GM12878 (cell line): ENCODE measurements around the gene MYO1E. TPM values are rescaled to one million over a fixed set of nuclear protein-coding genes. Genes with fewer than 3 reads are reported as not detected.

ENCODE experiments used
- ATAC-seq: fragments of 200-7000 bp; cut with Tn5 transposase; 3 replicates; pipeline ENCODE4 v1.9.1; 2020; ENCODE audit warnings: mild to moderate bottlenecking, moderate library complexity
- BruUV-seq: library from RNA; stranded (reverse); fragments of 400-500 nt; replicated peaks from 2 replicates; lab custom pipeline; 2021; lab: Mats Ljungman, UMichigan
- CTCF ChIA-PET: fragments of 300-600 bp; sonication (Branson Sonifier 250); formaldehyde crosslinking; extraction: SDS; loops from one replicate; lab custom pipeline; 2021; ENCODE audit warnings: inconsistent platforms; lab: Yijun Ruan, JAX
- POLR2A ChIA-PET: fragments of 350-600 bp; formaldehyde crosslinking; extraction: SDS; loops from one replicate; lab custom pipeline; 2021; ENCODE audit warnings: inconsistent platforms; lab: Charles Lee
- RAD21 ChIA-PET: fragments of 300-600 bp; sonication (Branson Sonifier 250); formaldehyde crosslinking; loops from one replicate; lab custom pipeline; 2023; ENCODE audit warnings: antibody characterized with exemption; ENCODE audit not compliant: unreplicated experiment; lab: Charles Lee
- SMC1A ChIA-PET: fragments of 300-600 bp; sonication (Branson Sonifier 250); formaldehyde crosslinking; loops from one replicate; lab custom pipeline; 2023; ENCODE audit not compliant: unreplicated experiment, uncharacterized antibody; lab: Charles Lee
- DNase-seq: peaks from one replicate; pipeline ENCODE4 v3.0.0-alpha.2; 2011; ENCODE audit warnings: low read depth, low spot score
- FAIRE-seq: peaks from 3 replicates; lab custom pipeline; 2011; peaks lifted over from hg19 to GRCh38; lab: Jason Lieb, UNC
- H2AFZ ChIP-seq: 2 replicates; pipeline ENCODE4 v1.6.0; 2011; ENCODE audit warnings: low read depth, low read length, control low read depth; ENCODE audit not compliant: control insufficient read depth
- H3K27ac ChIP-seq: 2 replicates; pipeline ENCODE4 v1.5.1; 2011; ENCODE audit warnings: control low read depth; ENCODE audit not compliant: control insufficient read depth, insufficient read depth
- H3K27me3 ChIP-seq, 2 experiments: replicated peaks in 1 of 2; 2 replicates each; pipeline versions ENCODE4 v1.6.0 to v1.6.1; 2011; ENCODE audit warnings: low read length in 1 of 2; ENCODE audit not compliant: control insufficient read depth in 2 of 2, insufficient read depth in 2 of 2
- H3K36me3 ChIP-seq, 2 experiments: 2 replicates each; pipeline ENCODE4 v1.5.1; 2011; ENCODE audit warnings: low read length in 1 of 2; ENCODE audit not compliant: control insufficient read depth in 2 of 2, insufficient read depth in 2 of 2
- H3K4me1 ChIP-seq: 2 replicates; pipeline ENCODE4 v1.6.1; 2011; ENCODE audit warnings: mild to moderate bottlenecking, low read length, moderate library complexity, mixed read lengths; ENCODE audit not compliant: control insufficient read depth, insufficient read depth
- H3K4me2 ChIP-seq: 2 replicates; pipeline ENCODE4 v1.6.0; 2011; ENCODE audit warnings: control low read depth; ENCODE audit not compliant: control insufficient read depth, insufficient read depth
- H3K4me3 ChIP-seq: fragments of 200-600 bp; sonication (generic); 2 replicates; pipeline ENCODE4 v1.5.1; 2016
- H3K79me2 ChIP-seq: 2 replicates; pipeline ENCODE4 v1.6.0; 2011; ENCODE audit warnings: low read length; ENCODE audit not compliant: control insufficient read depth, insufficient read depth
- H3K9ac ChIP-seq: 2 replicates; pipeline ENCODE4 v1.8.0; 2011; ENCODE audit warnings: low read length, control low read depth, mixed read lengths; ENCODE audit not compliant: control insufficient read depth, insufficient read depth
- H3K9me3 ChIP-seq: replicated peaks from 3 replicates; pipeline ENCODE4 v1.5.1; 2011; ENCODE audit warnings: mild to moderate bottlenecking, low read length; ENCODE audit not compliant: control insufficient read depth, insufficient read depth
- H4K20me1 ChIP-seq: 2 replicates; pipeline ENCODE4 v1.6.0; 2011; ENCODE audit not compliant: control insufficient read depth, insufficient read depth
- BMI1 ChIP-seq: fragments of 450-650 bp; IDR thresholded peaks from 2 replicates; pipeline ENCODE4 v1.6.1; 2016; ENCODE audit warnings: mild to moderate bottlenecking, moderate library complexity, borderline replicate concordance
- ESRRA ChIP-seq: IDR thresholded peaks from 2 replicates; pipeline ENCODE4 v1.6.1; 2012; ENCODE audit warnings: mild to moderate bottlenecking, low read length, improper control_type of control experiment
- FOS ChIP-seq: IDR thresholded peaks from 3 replicates; pipeline ENCODE4 v1.6.1; 2011; ENCODE audit warnings: borderline replicate concordance; ENCODE audit not compliant: insufficient read length; ENCODE audit errors: extremely low read depth
- IKZF2 ChIP-seq, 2 experiments: fragments of 450-650 bp; IDR thresholded peaks; 2 replicates each; pipeline ENCODE4 v1.6.1; 2017; ENCODE audit warnings: mild to moderate bottlenecking in 2 of 2, moderate library complexity in 2 of 2
- MXI1 ChIP-seq: fragments of 150-350 bp; IDR thresholded peaks from 2 replicates; pipeline ENCODE4 v1.6.1; 2011; ENCODE audit warnings: low read depth, mild to moderate bottlenecking, inconsistent platforms, low read length, improper control_type of control experiment
- PAX8 ChIP-seq: fragments of 450-650 bp; IDR thresholded peaks from 2 replicates; pipeline ENCODE4 v1.6.1; 2017; ENCODE audit warnings: mild to moderate bottlenecking, moderate library complexity
- RBBP5 ChIP-seq: fragments of 200-600 bp; sonication (generic); conservative IDR thresholded peaks from 2 replicates; pipeline ENCODE4 v1.6.1; 2016
- RUNX3 ChIP-seq: IDR thresholded peaks from 2 replicates; pipeline ENCODE4 v1.6.1; 2012; ENCODE audit warnings: low read length, inconsistent platforms
- ZNF24 ChIP-seq: fragments of 450-650 bp; IDR thresholded peaks from 2 replicates; pipeline ENCODE4 v1.6.1; 2017; ENCODE audit warnings: antibody characterized with exemption, mild to moderate bottlenecking
- WGBS: methylation state at CpG from one replicate; pipeline ENCODE4 v1.1.6; 2016; ENCODE audit warnings: low lambda C conversion rate; ENCODE audit not compliant: insufficient replicate concordance, insufficient coverage; ENCODE audit errors: missing lambda C conversion rate; 5-methylcytosine and 5-hydroxymethylcytosine counted together
- in situ Hi-C: fragments of 300-500 bp; cut with MboI; formaldehyde crosslinking; loops from 9 replicates; pipeline ENCODE4 v1.14.3; 2018; ENCODE audit warnings: mixed read lengths
- intact Hi-C: fragments of 100-400 bp; cut with micrococcal nuclease; formaldehyde crosslinking; loops from one replicate; pipeline ENCODE4 v1.14.2; 2022; ENCODE audit not compliant: unreplicated experiment
- polyA plus RNA-seq, 11 experiments: library from polyadenylated mRNA; depleted of rRNA in 4 of 11; unstranded in 6 of 11; stranded (reverse) in 5 of 11; fragments of >200 nt; fragmentation: Nextera tagmentation in 4 of 11; fragmentation: Illumina TruSeq in 1 of 11; extraction: Ambion mirVana in 4 of 11; extraction: Trizol in 1 of 11; gene quantifications; 1 replicate in 1 of 11; 2 replicates in 10 of 11; pipeline versions ENCODE4 v1.2.1 to v1.2.3, GENCODE V29; 2011 to 2016; ENCODE audit warnings: inconsistent platforms in 2 of 11, missing spikeins in 2 of 11, low read depth in 1 of 11
- total RNA-seq, 4 experiments: library from RNA; depleted of rRNA in 3 of 4; stranded (reverse); fragments of >200 nt in 3 of 4; fragmentation: Illumina TruSeq in 1 of 4; extraction: Trizol in 1 of 4; gene quantifications; 2 replicates each; pipeline versions ENCODE4 v1.2.1 to v1.2.3, GENCODE V29; 2013 to 2021
- TF ChIP-seq, protein P1 (sequence below): fragments of 450-650 bp; formaldehyde crosslinking; IDR thresholded peaks from 2 replicates; pipeline ENCODE4 v1.4.0; 2022; ENCODE audit warnings: mild to moderate bottlenecking, moderate library complexity
- TF ChIP-seq, protein P2 (sequence below): IDR thresholded peaks from 2 replicates; pipeline ENCODE4 v1.6.1; 2011; ENCODE audit warnings: borderline replicate concordance, low read depth, mild to moderate bottlenecking, moderate library complexity, low read length; ENCODE audit not compliant: insufficient read depth, poor library complexity, severe bottlenecking

Gene MYO1E
- total and polyA plus RNA-seq, 10 of the 15 experiments (the other 5 are each of a cell fraction or from before 2014, with no cell fraction given) = 10.3 to 266 (median 64.9) TPM

DNA sequence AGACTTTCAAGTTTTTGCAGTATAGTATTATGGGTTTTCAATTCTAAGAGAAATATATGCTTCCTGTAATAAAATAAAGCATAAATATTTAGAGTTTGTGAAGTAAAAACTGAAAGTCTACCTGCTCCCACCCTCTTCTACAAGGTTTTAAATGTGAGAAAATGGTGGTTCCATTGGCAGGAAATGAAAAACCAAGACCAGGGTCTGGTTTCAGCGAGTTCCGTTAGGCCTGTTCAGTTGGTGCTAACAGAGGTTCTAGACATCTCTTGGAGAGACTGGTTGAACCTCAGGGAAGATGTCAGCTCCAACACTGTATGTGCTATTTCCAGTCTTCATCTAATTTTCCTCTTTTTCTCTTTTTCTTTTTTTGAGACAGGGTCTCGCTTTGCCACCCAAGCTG lies 11.8 kb upstream of the MYO1E start:
- RAD21 ChIA-PET = interaction anchor here (0.7 kb wide), 3 partner anchors 108 to 1677 kb away, joined by 3 read pairs; no protein-coding TSS in a partner anchor
- no peaks in the 10 kb centered on the region for H3K9me3 ChIP-seq
- H3K9ac ChIP-seq = no peak overlapping the region
- intact Hi-C loops = no loop called here
- POLR2A ChIA-PET = interaction anchor here (0.6 to 0.8 kb wide), 4 partner anchors 10 to 799 kb away, joined by 3 to 6 read pairs (median 4); partner anchors contain the start of gene MYO1E
- SMC1A ChIA-PET = interaction anchor here (0.6 to 1.5 kb wide), 9 partner anchors 12 to 199 kb away, joined by 3 to 8 read pairs (median 4); no protein-coding TSS in a partner anchor
- DNase-seq (no peak), ATAC-seq (peak; percentile 73), FAIRE-seq (peak; percentile 79)
- peaks cover 15% of the 10 kb centered on the region for H3K4me1 ChIP-seq
- 22% methylated on average over 3 of the region's 3 CpGs for WGBS
- H2AFZ ChIP-seq = no peak overlapping the region
- H3K36me3 ChIP-seq = no peaks in the 10 kb centered on the region
- CTCF ChIA-PET = interaction anchor here (0.6 to 2.8 kb wide), 9 partner anchors 10 to 747 kb away, joined by 3 to 11 read pairs (median 3); no protein-coding TSS in a partner anchor
- no peak overlapping the region for H3K4me2 ChIP-seq
- H4K20me1 ChIP-seq = no peaks in the 10 kb centered on the region
- H3K79me2 ChIP-seq = no peaks in the 10 kb centered on the region
- H3K4me3 ChIP-seq = no peak overlapping the region
- H3K27me3 ChIP-seq = no peaks in the 10 kb centered on the region
- H3K27ac ChIP-seq = no peak overlapping the region
- TF ChIP-seq IKZF2 (IDR thresholded peaks at IDR 0.05) (no peak), MXI1 (no peak), RUNX3 (peak; percentile 63)
- no TSS peak for BruUV-seq
- in situ Hi-C loops = no loop called here

DNA sequence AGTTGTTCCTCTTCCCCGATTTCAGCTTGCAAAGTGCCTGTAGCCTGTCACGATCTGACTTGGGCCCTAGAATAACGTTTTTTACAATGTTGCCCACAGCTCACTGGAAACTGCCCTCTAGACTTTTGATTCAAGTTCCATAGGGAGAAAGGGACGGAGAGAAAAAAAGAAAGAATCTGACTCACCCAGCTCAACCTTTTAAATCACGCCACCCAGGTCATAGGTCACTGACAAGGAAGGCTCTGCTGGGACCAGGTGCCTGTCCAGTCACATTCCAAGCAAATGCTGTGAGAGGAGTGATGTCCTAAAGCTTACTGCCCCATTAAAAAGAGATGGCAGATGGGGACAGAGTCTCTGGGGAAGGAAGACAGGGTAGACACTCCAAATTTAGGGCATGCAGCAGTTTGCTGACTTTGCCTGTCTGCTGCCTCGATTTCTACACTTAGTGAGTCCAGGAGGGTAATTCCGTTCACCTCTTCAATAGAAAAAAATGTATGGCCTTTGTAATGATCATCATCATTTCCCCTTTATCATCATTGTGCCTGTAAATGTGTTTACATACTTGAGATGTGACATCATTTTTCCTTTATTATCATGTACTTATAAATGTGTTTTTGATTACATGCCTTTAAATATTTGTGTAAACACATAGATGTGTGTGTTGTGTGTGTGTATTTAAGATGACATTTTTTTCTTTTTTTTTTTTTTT lies 8.4 kb upstream of the MYO1E start:
- no peak for FAIRE-seq
- ATAC-seq = no peak
- peaks cover 3% of the 10 kb centered on the region; the same call in 1 of the 2 replicates for H3K79me2 ChIP-seq
- no peaks in the 10 kb centered on the region for H3K27me3 ChIP-seq
- H3K27ac ChIP-seq = no peak overlapping the region
- peaks cover 15% of the 10 kb centered on the region for H3K4me1 ChIP-seq
- no peaks in the 10 kb centered on the region for H4K20me1 ChIP-seq
- intact Hi-C loops = no loop called here
- no peaks in the 10 kb centered on the region for H3K36me3 ChIP-seq
- no peaks in the 10 kb centered on the region for H3K9me3 ChIP-seq
- no TSS peak for BruUV-seq
- in situ Hi-C loops = no loop called here
- 71% methylated on average over 7 of the region's 7 CpGs for WGBS
- ChIA-PET RAD21 (no interaction called here), SMC1A (interaction anchor here (0.6 to 5.3 kb wide), 3 partner anchors 11 to 102 kb away, joined by 3 to 56 read pairs (median 4); no protein-coding TSS in a partner anchor), CTCF (interaction anchor here (1.0 kb wide), 1 partner anchor 123 kb away, joined by 3 read pairs; no protein-coding TSS in a partner anchor), POLR2A (interaction anchor here (0.7 kb wide), 1 partner anchor 90 kb away, joined by 6 read pairs; no protein-coding TSS in a partner anchor)
- no peak overlapping the region for H3K4me3 ChIP-seq
- no peak overlapping the region for H3K4me2 ChIP-seq
- no peak overlapping the region for H2AFZ ChIP-seq
- H3K9ac ChIP-seq = no peak overlapping the region
- DNase-seq = no peak
- TF ChIP-seq ZNF24 (no peak), ESRRA (no peak), PAX8 (no peak), RBBP5 (no peak), BMI1 (no peak), FOS (no peak)
- TF ChIP-seq, protein P1, sequence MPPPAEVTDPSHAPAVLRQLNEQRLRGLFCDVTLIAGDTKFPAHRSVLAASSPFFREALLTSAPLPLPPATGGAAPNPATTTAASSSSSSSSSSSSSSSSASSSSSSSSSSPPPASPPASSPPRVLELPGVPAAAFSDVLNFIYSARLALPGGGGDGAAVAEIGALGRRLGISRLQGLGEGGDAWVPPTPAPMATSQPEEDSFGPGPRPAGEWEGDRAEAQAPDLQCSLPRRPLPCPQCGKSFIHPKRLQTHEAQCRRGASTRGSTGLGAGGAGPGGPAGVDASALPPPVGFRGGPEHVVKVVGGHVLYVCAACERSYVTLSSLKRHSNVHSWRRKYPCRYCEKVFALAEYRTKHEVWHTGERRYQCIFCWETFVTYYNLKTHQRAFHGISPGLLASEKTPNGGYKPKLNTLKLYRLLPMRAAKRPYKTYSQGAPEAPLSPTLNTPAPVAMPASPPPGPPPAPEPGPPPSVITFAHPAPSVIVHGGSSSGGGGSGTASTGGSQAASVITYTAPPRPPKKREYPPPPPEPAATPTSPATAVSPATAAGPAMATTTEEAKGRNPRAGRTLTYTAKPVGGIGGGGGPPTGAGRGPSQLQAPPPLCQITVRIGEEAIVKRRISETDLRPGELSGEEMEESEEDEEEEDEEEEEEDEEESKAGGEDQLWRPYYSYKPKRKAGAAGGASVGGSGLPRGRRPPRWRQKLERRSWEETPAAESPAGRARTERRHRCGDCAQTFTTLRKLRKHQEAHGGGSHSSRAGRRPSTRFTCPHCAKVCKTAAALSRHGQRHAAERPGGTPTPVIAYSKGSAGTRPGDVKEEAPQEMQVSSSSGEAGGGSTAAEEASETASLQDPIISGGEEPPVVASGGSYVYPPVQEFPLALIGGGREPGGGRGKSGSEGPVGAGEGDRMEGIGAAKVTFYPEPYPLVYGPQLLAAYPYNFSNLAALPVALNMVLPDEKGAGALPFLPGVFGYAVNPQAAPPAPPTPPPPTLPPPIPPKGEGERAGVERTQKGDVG = no peak
- TF ChIP-seq, protein P2, sequence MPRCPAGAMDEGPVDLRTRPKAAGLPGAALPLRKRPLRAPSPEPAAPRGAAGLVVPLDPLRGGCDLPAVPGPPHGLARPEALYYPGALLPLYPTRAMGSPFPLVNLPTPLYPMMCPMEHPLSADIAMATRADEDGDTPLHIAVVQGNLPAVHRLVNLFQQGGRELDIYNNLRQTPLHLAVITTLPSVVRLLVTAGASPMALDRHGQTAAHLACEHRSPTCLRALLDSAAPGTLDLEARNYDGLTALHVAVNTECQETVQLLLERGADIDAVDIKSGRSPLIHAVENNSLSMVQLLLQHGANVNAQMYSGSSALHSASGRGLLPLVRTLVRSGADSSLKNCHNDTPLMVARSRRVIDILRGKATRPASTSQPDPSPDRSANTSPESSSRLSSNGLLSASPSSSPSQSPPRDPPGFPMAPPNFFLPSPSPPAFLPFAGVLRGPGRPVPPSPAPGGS = no peak
